ENCODE data around the gene DLK2. TPM values are rescaled to one million over a fixed set of nuclear protein-coding genes. Genes with fewer than 3 reads are reported as not detected.
A peak's percentile ranks its signal among the peaks of the same experiment; 100 is the strongest.

The DLK2 gene
- total RNA-seq, 1 experiment from 2014 or later, result 1.6 TPM

DNA sequence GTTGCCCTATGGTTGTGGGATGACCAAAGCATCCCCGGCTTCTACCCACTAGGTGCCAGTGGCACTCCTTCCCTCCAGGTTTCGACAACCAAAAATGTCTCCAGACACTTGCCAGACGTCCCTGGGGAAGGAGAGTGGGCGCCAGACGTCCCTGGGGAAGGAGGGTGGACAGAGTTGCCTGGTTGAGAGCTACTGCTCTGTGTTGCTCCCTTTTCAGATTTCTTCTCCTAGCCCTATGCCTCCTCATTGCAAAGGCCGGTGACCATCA, 41.7 kb upstream of the DLK2 start:
- no TSS peak for BruUV-seq (replicated peaks)
- intact Hi-C loops (cut with micrococcal nuclease), result loop anchor here (5.0 kb wide), 1 partner anchor 595 kb away; no protein-coding TSS in a partner anchor
- peak overlapping the region; percentile 54 for H3K9ac ChIP-seq (ENCODE audit: low read length)
- no peak for DNase-seq (ENCODE audit: low read depth, low spot score)
- H3K9me2 ChIP-seq (ENCODE audit: insufficient read depth), result no peaks in the 10 kb centered on the region
- no peaks in the 10 kb centered on the region for H3K9me3 ChIP-seq (ENCODE audit: control insufficient read depth in 1 of 2, insufficient read depth in 1 of 2, low read depth in 1 of 2, low read length in 2 of 2)
- H3K4me2 ChIP-seq (ENCODE audit: low read length), result peak overlapping the region; percentile 76
- peak overlapping the region in 1 of 2 experiments; percentile 35; a peak in 2 of 4 replicates for H3K4me3 ChIP-seq (replicated peaks in 1 of 2; ENCODE audit: low read depth in 1 of 2, low read length in 2 of 2)
- H3K4me1 ChIP-seq (ENCODE audit: control insufficient read depth in 1 of 2, insufficient read depth in 2 of 2, low read length in 2 of 2), result peaks cover 25 to 44% of the 10 kb centered on the region in 2 experiments
- H3K27ac ChIP-seq (ENCODE audit: low read depth, low read length), result peak overlapping the region; percentile 57
- H3K27me3 ChIP-seq (ENCODE audit: insufficient read depth, low read length), result no peaks in the 10 kb centered on the region
- H3K36me3 ChIP-seq (ENCODE audit: control insufficient read depth in 1 of 2, insufficient read depth in 2 of 2, low read length in 2 of 2), result peaks cover 4 to 38% of the 10 kb centered on the region in 2 experiments; a peak in 3 of 4 replicates
- CTCF ChIA-PET, result interaction anchor here (0.7 to 3.1 kb wide), 9 partner anchors 10 to 268 kb away, joined by 3 to 25 read pairs (median 6); partner anchors contain the start of genes DNPH1 and LRRC73
- no peak for ATAC-seq
- RAD21 ChIA-PET (ENCODE audit: low non-redundant PET in 1 of 2, low total read pairs in 2 of 2, uncharacterized antibody in 2 of 2, unreplicated experiment in 2 of 2), result no interaction called here
- no peaks in the 10 kb centered on the region for H4K20me1 ChIP-seq (ENCODE audit: insufficient read depth)
- H2AFZ ChIP-seq (ENCODE audit: low read depth, low read length, poor library complexity, severe bottlenecking), result no peak overlapping the region
- no peak for TF ChIP-seq SRF (IDR thresholded peaks at IDR 0.05; ENCODE audit: low read depth)
- TF ChIP-seq CBX3 (IDR thresholded peaks at IDR 0.05; ENCODE audit: low read depth), result no peak
- no peak for TF ChIP-seq SIN3A (IDR thresholded peaks at IDR 0.05; ENCODE audit: low read depth)
- TF ChIP-seq, protein P1, sequence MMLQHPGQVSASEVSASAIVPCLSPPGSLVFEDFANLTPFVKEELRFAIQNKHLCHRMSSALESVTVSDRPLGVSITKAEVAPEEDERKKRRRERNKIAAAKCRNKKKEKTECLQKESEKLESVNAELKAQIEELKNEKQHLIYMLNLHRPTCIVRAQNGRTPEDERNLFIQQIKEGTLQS (IDR thresholded peaks at IDR 0.05), result no peak
- TF ChIP-seq, protein P2, sequence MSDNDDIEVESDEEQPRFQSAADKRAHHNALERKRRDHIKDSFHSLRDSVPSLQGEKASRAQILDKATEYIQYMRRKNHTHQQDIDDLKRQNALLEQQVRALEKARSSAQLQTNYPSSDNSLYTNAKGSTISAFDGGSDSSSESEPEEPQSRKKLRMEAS (IDR thresholded peaks at IDR 0.05), result no peak
- TF ChIP-seq RAD21 (IDR thresholded peaks at IDR 0.05; ENCODE audit: low read depth), result no peak
- POLR2A ChIA-PET, result interaction anchor here (1.4 kb wide), 1 partner anchor 10 kb away, joined by 4 read pairs; no protein-coding TSS in a partner anchor
- H3K79me2 ChIP-seq (ENCODE audit: insufficient read depth, low read length), result peaks cover 41% of the 10 kb centered on the region

DNA sequence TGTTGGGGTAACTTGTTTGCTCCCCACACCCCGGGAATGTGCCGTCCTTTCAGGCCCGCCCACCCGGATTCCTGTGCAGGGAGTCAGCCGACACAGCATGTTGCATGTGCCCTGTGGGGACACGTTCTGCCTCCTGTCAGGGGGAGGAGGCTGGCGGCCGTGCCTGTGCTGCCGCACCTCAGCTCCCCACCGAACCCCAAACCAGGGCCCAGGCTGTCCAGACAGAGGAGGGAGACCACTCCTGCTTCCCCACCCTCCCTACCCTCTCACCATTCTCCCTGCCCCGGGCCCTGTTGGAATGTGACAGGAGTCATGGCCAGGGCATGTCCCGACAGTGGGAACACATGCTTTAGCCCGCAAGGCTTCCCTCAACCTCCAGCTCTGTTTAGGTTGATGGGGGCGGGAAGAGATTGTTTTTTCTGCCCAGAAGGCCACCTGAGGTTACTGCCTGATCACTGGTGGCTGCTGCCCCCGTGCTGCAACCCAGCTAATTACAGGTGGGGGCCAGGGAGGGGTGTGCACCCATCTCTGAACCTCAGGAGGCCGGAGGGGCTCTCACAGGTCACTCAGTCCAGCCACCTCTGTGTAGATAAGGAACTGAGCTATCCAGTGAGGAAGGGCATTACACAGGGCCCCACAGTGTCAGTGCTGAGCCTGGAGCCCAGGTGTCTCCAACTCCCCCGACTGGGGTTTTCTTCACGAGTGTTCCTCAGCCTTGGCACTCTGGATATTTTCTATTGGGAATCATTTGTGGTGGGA, 41.2 kb upstream of the DLK2 start:
- ChIA-PET CTCF (interaction anchor here (0.7 to 3.1 kb wide), 10 partner anchors 10 to 322 kb away, joined by 3 to 25 read pairs (median 5); partner anchors contain the start of genes DNPH1 and LRRC73), POLR2A (interaction anchor here (1.1 to 1.4 kb wide), 2 partner anchors 11 to 19 kb away, joined by 3 to 4 read pairs; partner anchors contain the start of gene TJAP1), RAD21 (ENCODE audit: low non-redundant PET in 1 of 2, low total read pairs in 2 of 2, uncharacterized antibody in 2 of 2, unreplicated experiment in 2 of 2) (interaction anchor here (0.5 to 0.9 kb wide), 4 partner anchors 14 to 233 kb away, joined by 3 to 4 read pairs (median 3); partner anchors contain the start of gene LRRC73 (in 1 of the 2))
- H3K27me3 ChIP-seq (ENCODE audit: insufficient read depth, low read length), result no peaks in the 10 kb centered on the region
- intact Hi-C loops (cut with micrococcal nuclease), result loop anchor here (1.0 to 5.0 kb wide), 3 partner anchors 42 to 594 kb away; no protein-coding TSS in a partner anchor
- peaks cover 41% of the 10 kb centered on the region for H3K79me2 ChIP-seq (ENCODE audit: insufficient read depth, low read length)
- no TSS peak for BruUV-seq (replicated peaks)
- H3K4me2 ChIP-seq (ENCODE audit: low read length), result peak overlapping the region; percentile 76
- peaks cover 27 to 49% of the 10 kb centered on the region in 2 experiments for H3K4me1 ChIP-seq (ENCODE audit: control insufficient read depth in 1 of 2, insufficient read depth in 2 of 2, low read length in 2 of 2)
- no peaks in the 10 kb centered on the region for H3K9me3 ChIP-seq (ENCODE audit: control insufficient read depth in 1 of 2, insufficient read depth in 1 of 2, low read depth in 1 of 2, low read length in 2 of 2)
- peak overlapping the region; percentile 54 for H3K9ac ChIP-seq (ENCODE audit: low read length)
- DNase-seq (ENCODE audit: low read depth, low spot score), result no peak
- H3K4me3 ChIP-seq (replicated peaks in 1 of 2; ENCODE audit: low read depth in 1 of 2, low read length in 2 of 2), result peak overlapping the region; percentile 12 to 35; a peak in 3 of 4 replicates
- peaks cover 4 to 38% of the 10 kb centered on the region in 2 experiments; a peak in 3 of 4 replicates for H3K36me3 ChIP-seq (ENCODE audit: control insufficient read depth in 1 of 2, insufficient read depth in 2 of 2, low read length in 2 of 2)
- peak; percentile 79 for ATAC-seq
- no peaks in the 10 kb centered on the region for H4K20me1 ChIP-seq (ENCODE audit: insufficient read depth)
- H2AFZ ChIP-seq (ENCODE audit: low read depth, low read length, poor library complexity, severe bottlenecking), result no peak overlapping the region
- no peaks in the 10 kb centered on the region for H3K9me2 ChIP-seq (ENCODE audit: insufficient read depth)
- H3K27ac ChIP-seq (ENCODE audit: low read depth, low read length), result peak overlapping the region; percentile 57
- TF ChIP-seq RAD21 (IDR thresholded peaks at IDR 0.05; ENCODE audit: low read depth) (peak; percentile 89), CEBPB (IDR thresholded peaks at IDR 0.05; ENCODE audit: low read depth) (no peak), CBX3 (IDR thresholded peaks at IDR 0.05; ENCODE audit: low read depth) (no peak), FOSL1 (IDR thresholded peaks at IDR 0.05; ENCODE audit: low read depth) (no peak), SP1 (IDR thresholded peaks at IDR 0.05; ENCODE audit: low read depth) (no peak), POLR2A (IDR thresholded peaks at IDR 0.05; ENCODE audit: borderline replicate concordance, extremely low read depth, insufficient read depth, insufficient read length) (no peak), EGR1 (IDR thresholded peaks at IDR 0.05; ENCODE audit: low read depth) (peak; percentile 53; the same call in 1 of the 2 replicates), POLR2AphosphoS5 (IDR thresholded peaks at IDR 0.05; ENCODE audit: low read depth, low read length) (no peak)
- TF ChIP-seq, protein P3, sequence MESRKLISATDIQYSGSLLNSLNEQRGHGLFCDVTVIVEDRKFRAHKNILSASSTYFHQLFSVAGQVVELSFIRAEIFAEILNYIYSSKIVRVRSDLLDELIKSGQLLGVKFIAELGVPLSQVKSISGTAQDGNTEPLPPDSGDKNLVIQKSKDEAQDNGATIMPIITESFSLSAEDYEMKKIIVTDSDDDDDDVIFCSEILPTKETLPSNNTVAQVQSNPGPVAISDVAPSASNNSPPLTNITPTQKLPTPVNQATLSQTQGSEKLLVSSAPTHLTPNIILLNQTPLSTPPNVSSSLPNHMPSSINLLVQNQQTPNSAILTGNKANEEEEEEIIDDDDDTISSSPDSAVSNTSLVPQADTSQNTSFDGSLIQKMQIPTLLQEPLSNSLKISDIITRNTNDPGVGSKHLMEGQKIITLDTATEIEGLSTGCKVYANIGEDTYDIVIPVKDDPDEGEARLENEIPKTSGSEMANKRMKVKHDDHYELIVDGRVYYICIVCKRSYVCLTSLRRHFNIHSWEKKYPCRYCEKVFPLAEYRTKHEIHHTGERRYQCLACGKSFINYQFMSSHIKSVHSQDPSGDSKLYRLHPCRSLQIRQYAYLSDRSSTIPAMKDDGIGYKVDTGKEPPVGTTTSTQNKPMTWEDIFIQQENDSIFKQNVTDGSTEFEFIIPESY (IDR thresholded peaks at IDR 0.05; ENCODE audit: extremely low read depth, insufficient replicate concordance, low read length), result no peak
- TF ChIP-seq, protein P4, sequence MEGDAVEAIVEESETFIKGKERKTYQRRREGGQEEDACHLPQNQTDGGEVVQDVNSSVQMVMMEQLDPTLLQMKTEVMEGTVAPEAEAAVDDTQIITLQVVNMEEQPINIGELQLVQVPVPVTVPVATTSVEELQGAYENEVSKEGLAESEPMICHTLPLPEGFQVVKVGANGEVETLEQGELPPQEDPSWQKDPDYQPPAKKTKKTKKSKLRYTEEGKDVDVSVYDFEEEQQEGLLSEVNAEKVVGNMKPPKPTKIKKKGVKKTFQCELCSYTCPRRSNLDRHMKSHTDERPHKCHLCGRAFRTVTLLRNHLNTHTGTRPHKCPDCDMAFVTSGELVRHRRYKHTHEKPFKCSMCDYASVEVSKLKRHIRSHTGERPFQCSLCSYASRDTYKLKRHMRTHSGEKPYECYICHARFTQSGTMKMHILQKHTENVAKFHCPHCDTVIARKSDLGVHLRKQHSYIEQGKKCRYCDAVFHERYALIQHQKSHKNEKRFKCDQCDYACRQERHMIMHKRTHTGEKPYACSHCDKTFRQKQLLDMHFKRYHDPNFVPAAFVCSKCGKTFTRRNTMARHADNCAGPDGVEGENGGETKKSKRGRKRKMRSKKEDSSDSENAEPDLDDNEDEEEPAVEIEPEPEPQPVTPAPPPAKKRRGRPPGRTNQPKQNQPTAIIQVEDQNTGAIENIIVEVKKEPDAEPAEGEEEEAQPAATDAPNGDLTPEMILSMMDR (IDR thresholded peaks at IDR 0.05 in 2 of 3, conservative IDR thresholded peaks at IDR 0.05 in 1 of 3; ENCODE audit: borderline replicate concordance in 1 of 3, insufficient read depth in 1 of 3, low read depth in 2 of 3, low read length in 2 of 3), result peak; percentile 74 to 84 (median 83)
- TF ChIP-seq, protein P2 (IDR thresholded peaks at IDR 0.05), result peak; percentile 84

Measured in HCT116 (cell line).